HG03469 (cell line): Measurements from ENCODE around the gene ZNF185.

Source experiments
- ATAC-seq: cut with Tn5 transposase; IDR thresholded peaks from one replicate; pipeline ENCODE4 v1.9.1; 2021; ENCODE audit warnings: mild to moderate bottlenecking, moderate library complexity, moderate number of reproducible peaks; ENCODE audit not compliant: unreplicated experiment

ZNF185 gene

DNA sequence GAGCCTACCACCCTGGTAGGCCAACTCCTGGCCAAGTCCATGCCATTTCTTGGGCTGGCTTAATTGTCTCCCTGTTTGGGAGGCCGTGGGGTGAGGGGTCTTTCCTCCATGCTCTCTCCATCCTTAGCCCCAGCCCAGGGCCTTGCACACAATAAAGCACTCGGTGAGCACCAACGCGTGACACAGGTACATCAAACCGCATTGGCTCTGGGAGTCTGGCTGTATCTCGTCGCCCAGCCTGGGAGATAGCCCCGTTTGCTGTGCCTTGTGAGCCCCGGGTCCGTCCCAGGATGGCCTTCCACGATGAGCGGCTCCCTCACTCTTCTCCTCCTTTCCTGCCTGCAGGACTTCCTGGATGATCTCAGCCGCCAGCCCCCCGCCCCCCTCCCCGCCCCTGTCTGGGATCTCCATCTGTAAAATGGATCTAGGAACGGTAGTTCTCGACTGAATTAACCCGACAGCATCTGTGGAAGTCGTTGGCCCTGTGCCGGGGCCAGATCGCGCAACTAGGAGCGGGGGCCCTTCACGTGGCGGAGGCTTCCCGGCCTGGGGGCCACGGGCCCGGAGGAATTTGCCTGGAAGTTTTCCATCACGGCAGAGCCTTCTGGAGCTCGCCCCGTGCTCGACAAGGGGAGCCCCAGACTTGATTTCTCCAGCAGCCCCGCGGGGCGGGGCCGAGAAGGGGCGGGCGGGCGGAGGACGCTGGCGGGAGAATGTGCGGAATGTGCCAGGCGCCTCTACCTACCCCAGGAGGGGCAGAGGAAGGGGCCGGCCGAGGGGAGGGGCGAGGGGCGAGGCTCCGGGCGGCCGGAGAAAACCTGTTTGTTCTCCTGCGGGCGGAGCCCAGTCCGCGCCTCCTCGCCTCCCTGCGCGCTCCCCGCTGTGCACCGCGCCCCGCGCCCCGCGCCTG lies at the start of gene ZNF185:
Gene ZNF185 (plus strand): TSS at position 846 of the 910 bp plus-strand sequence. CDS start 16,423 bp downstream, outside the sequence.
- no peak for ATAC-seq

- ATAC-seq: no peak
Measured at GRCh38 chrX:152850465-152850864, 47.4 kb upstream of the ZNF185 start.

DNA sequence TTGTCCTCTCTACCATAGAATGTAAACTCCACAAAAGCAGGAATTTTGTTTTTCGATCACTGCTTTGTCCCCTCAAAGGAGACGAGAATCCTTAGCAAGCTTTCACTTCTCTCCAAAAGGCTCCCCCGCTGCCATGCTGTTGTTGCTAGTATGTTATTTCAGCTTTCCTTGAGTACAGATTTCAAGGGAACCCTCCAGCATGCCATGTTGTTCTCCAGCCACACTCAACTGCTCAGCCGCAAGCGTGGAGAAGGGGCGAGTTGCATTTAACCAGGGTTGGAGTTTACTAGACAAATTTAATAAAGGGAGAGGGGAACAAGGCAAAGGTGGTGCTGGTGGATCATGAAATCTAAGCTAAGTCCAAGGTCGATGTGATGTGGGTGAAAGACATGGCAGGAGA lies 43.9 kb upstream of the ZNF185 start:
- ATAC-seq: no peak

DNA sequence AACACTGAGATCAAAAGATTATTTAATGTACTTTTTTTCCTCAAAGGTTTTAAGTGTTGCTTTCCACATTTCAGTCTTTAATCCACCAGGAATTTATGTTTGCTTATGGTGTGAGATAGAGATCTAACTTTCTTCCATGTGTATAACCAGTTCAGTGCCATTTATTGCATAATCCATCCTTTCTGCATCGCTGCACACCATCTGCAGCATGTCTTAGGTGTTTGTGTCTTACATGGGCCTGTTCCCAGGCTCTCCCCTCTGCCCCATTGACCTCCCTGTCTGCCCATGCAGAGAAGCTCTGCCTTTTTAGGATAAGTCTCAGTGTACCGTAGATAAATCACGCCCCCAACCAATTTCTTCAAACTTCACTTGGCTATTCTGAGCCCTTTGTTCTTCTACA lies 36.8 kb upstream of the ZNF185 start:
- ATAC-seq: no peak

DNA sequence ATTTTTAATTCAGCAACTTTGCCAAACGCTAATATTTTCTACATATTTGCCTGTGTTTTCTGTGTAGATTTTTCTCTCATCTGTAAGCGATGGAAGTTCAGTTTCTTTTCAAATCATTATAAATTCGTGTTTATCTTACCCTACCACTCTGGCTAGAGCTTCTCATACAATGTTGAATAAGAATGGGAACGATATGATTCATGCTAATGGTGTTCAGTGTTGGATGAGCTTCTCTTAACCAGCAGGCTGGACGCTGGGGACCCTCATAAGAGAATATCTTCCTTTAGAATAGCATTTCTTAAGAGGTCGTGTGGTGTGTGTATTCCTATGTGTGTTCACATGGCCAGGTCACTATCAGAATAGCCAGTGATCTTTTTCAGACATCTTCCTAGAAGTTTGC lies 36.0 kb upstream of the ZNF185 start:
- ATAC-seq: no peak

DNA sequence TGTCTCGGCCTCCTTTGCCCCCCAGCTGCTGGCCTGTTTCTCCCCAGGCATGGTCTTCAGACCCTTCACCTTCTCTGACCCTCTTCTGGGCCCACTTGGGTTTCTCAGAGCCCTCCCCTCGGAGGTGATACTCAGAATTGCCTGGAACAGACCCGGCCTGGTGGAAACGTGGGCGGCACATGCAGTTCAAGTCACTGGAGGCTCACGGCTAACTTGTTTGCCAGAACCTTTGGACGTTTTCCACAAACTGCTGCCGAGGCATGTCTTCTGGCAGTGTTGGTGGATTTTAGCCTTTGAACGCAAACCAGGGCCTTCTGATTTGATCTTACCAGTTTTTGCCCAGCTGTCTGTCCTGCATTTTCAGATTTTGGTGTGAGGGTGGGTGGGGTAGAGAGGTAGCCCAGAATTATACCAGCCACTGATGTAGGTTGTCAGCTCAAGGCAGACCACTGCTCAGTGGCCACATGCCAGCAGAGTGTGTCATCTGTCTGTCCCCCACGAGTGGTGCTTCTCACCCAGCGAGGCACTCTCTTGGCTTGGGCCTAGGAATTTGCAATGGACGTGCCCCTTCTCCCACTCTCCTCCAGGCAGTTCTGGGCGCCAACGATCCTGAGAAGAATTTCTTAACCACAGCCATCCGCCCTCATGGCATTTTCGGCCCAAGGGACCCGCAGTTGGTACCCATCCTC lies 32.5 kb upstream of the ZNF185 start:
- ATAC-seq: no peak

DNA sequence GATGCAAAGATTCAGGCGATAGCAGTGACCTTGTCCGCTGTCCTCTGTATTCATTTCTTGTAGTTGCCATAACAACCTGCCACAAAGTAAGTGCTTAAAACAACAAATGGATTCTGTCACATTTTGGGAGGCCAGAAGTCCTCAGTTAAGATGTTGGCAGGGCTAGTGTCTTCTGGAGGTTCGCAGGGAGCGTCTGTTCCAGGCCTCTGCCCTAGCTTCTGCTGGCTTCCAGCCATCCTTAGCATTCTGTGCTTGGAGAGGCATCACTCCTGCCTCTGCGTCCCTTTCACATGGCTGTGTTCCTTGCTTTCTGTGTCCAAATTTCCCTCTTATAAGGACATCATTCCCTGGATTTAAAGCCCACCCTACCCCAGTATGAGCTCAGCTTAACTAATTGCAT lies 31.5 kb upstream of the ZNF185 start:
- ATAC-seq: no peak

GRCh38 chrX:152869972-152870371 lies 27.9 kb upstream of the ZNF185 start:
- no peak for ATAC-seq

DNA sequence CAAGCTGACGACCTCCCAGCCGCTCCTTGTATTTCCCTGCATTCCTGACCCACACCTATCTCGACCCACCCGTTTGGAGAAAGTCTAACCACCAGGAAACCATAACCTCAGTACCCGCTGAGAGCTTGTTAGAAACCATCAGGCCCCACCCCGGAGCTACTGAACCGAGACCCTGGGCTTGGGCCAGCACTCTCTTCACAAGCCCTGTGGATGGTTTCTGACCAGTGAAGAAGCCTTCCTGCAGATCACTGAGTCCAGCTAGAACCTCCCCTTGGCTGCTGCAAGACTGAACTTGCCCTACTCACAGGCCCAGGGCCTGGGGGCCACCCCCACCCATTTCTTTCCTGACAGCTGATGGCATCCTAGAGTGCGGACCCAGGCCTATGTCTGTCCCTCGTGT lies 26.6 kb upstream of the ZNF185 start:
- no peak for ATAC-seq

DNA sequence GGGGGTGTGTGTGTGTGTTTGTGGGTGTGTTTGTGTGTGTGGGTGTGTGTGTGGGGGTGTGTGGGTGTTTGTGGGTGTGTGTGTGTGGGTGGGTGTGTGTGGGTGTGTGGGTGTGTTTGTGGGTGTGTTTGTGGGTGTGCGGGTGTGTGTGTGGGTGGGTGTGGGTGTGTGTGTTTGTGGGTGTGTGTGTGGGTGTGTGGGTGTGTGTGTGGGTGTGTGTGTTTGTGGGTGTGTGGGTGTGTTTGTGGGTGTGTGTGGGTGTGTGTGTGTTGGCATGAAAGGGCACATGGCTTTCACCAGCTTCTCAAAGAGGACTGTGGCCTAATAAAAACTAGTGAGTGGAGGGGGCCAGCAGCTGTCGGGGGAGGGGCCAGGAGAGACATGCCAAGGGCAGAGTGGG lies 25.3 kb upstream of the ZNF185 start:
- no peak for ATAC-seq

GRCh38 chrX:152873361-152873760 lies 24.5 kb upstream of the ZNF185 start:
- ATAC-seq: no peak

- no peak for ATAC-seq
Measured at GRCh38 chrX:152876931-152877840, 20.7 kb upstream of the ZNF185 start.

DNA sequence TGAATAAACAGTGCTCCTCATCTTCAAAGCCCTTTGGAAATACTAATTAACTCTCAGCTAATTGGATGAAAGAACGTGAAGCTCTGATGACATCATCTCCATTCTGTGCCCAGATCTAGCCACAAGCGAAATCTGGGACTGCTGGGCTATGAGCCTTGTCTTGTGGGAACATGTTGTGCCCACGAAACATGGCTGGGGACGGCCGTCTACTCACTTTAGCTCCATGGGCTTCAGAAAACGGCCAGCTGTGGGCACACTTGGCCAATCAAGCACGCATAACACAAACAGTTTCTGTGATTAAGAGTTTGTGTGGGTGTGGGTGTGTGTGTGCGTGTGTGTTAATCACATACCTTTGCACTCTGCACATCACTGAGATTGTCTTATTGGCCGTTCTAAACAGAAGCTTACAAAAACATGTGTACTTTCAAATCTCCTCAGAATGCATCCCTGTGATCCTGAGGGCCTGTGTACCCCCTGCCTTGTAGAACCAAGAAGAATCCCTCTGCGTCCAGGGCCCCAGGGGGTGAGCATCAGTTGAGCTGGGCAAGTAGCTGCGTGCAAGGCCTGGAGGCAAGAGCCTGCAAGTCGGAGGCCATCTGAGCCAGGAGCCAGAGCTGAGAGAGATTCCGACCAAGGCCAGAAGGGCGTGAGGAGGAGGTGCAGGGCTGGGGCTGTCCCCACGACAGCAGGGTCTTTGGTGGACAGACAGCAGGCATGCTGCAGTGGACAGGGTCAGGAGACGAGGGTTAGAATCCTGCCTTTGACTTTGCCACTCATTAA lies 18.7 kb upstream of the ZNF185 start:
- no peak for ATAC-seq

GRCh38 chrX:152881289-152881688 lies 16.6 kb upstream of the ZNF185 start:
- no peak for ATAC-seq

- no peak for ATAC-seq
Measured at GRCh38 chrX:152884171-152884570, 13.7 kb upstream of the ZNF185 start.

DNA sequence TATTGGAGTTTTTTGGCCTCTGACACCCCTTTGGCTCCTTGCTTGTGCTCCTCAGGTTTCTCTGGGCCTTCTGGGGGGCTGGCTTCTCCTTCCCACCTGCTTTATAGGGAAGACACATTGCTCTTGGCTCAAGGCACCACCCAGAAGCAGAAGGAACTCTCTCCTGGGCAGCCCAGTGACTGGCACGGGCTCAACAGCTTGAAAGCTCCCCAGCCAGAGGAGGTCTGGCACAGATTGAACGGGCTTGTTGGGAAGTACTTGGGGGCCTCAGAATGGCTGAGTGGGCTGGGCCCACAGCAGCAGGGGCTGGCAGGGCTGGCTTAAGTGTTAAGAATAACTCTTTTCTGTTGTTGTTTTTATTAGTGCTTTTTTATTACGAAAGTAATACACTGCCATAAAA lies 11.2 kb upstream of the ZNF185 start:
- ATAC-seq: no peak

- ATAC-seq: no peak
Measured at GRCh38 chrX:152892499-152892898, 5.4 kb upstream of the ZNF185 start.

GRCh38 chrX:152892999-152893891 lies 4.6 kb upstream of the ZNF185 start:
- no peak for ATAC-seq

- ATAC-seq: no peak
Measured at GRCh38 chrX:152893980-152894610, 3.8 kb upstream of the ZNF185 start.
